Stimulated activated CD4-positive, alpha-beta T cell treated with anti-CD3 and anti-CD28 coated beads, TNF-alpha, amount 100 ng/mL, for 1 hour (primary cell): ENCODE results near the gene RAP1B.
"Not testable (repeated sequence)": the region's sequence is repeated elsewhere in the genome, so short reads cannot be mapped to it uniquely, and the experiment has no call there.

Experiments
- DNase-seq, 3 donors: peaks; one replicate each; pipeline ENCODE4 v3.0.0-alpha.2; 2020; ENCODE audit warnings: low read depth in 3 of 3, low spot score in 1 of 3

The RAP1B gene

DNA sequence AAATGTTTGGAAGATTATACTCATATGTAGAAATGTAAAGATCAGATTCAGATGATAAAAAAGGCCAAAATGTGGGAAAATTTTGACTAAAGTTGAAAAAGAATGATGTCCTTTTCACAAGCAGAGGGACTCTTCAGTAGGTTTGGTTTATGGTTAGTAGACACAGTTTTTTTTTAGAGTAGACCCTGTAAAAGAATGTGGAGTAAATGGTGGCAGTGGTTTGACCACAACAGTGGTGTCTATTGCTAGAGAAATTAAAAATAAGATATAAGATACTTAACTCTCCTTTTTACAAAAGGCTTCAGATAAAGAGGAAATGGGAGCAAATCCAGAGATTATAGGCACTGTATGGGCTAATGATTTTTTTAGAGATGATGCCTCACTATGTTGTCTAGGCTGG lies 21.8 kb downstream of the RAP1B start:
- no peak for DNase-seq

DNA sequence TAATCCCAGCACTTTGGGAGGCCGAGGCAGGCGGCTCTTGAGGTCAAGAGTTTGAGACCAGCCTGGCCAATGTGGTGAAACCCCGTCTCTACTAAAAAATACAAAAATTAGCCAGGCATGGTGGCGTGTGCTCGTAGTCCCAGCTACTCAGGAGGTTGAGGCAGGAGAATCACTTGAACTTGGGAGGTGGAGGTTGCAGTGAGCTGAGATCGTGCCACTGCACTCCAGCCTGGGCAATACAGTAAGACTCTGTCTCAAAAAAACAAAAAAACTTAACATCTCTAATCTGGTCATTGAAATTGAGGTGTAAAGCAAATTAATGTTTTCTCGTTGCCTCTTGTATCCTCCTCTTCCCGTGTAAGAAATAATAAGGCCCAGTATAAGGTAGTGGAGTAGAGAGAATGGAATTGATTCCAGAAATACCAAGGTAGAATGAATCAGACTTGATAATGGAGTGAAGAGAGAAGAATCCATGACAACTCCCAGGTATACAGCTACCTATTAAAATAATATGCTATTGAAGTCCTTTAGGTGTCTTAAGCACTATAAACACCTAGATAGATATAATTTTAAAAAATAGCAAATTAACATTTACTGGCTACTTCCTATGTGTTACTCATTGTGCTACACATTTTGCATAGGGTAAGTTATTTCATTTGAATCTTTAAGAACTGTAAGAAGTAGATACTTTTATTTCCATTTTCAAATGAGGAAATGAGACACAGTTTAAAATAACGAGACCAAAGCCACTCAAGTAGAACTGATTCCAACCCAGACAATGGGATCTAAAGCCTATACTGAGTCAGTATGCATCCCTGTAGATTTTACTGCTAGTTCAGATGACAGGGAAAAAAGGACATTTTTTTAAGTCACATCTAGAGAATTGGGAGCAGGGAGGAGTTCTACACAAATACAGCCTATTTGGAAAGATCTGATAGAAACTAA lies 23.2 kb downstream of the RAP1B start:
- DNase-seq = no peak

DNA sequence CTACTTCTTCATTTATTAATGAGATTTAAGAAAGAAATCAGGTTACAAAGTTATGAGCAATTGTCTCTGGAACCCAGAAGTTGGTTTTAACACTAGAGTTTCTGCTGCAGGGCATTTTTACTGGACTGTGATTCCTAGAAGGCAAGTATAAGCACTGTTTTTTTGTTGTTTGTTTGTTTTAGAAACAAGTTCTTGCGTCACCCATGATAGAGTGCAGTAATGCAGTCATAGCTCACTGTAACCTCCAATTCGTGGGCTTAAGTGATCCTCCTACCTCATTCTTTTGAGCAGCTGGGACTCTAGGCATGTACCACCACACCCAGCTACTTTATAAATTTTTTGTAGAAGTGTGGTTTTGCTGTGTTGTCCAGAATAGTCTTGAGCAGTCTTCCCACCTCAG lies 25.6 kb downstream of the RAP1B start:
- no peak for DNase-seq

DNA sequence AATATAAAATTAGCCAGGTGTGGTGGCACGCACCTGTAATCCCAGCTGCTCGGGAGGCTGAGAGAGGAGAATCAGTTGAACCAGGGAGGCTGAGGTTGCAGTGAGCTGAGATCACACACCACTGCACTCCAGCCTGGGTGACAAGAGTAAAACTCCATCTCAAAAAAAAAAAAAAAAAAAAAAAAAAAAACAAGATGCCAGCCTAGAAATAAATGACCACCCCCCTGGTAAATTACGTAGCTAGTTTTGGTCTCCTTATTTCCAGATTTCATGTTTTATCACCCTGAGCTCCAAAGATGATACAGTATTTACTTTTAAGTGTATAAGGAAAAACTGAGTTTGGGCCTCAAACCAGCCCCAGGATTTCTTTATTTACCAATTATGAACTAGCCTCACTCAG lies 26.7 kb downstream of the RAP1B start:
- DNase-seq = not testable (repeated sequence)

DNA sequence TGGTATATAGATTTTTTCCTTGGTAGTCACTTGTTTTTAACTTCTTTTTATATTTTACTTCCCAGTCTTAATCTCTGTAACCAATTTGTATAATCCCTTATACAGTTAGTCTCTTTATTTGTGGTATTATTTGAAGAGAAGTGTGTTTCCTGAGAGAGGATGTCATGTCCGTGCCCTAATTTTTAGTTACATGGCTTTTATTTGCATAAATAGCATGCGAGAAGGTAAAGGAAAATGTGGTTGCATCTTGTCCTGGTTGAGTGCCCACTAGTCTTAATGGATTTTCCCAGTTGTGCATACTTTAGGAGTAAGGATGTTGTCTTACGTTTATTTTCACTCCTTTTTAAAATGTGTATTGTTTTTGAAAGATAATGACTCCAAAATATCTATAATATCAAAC lies 27.5 kb downstream of the RAP1B start:
- no peak for DNase-seq

DNA sequence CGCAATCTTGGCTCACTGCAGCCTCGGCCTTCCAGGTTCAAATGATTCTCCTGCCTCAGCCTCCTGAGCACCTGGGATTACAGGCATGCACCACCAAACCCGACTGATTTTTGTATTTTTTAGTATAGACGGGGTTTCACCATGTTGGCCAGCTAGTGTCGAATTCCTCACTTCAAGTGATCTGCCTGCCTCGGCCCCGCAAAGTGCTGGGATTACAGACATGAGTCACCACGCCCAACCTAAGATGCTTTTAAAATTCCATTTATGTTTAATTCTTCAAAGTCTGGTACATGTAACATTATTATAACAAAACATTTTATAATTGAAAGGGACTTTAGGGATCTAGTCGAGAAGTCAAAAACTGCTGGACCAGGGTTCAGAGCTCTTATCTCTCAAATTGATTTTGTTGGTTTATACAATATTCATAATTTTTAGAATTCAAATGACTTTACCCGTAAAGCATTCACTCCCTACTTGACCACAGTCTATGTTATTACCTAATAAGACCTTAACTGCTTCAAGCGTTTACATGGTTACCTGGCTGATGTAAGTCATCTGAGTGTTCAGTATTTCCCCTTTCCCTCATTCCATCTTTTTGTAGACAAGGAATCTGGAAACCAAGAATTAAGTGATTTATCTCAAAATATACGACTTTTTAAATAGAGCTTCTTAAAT lies 28.2 kb downstream of the RAP1B start:
- DNase-seq = no peak

DNA sequence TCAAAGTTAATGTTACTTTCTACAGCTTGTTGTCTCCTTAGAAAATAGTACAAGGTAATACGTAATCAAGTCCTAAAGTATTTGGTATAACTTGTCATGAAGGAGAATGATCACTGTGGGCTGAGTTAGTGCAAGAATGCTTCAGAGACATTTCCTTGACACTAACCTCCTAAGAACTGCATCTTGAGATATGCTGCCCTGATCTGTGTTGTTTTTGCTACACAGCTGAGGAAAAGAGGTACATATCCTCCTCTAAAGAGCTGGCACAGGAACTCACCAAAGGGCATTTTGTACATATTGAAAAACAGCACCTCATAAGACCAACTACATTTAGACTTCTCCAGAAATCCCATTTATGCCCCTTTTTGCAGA lies 28.7 kb downstream of the RAP1B start:
- DNase-seq = no peak

DNA sequence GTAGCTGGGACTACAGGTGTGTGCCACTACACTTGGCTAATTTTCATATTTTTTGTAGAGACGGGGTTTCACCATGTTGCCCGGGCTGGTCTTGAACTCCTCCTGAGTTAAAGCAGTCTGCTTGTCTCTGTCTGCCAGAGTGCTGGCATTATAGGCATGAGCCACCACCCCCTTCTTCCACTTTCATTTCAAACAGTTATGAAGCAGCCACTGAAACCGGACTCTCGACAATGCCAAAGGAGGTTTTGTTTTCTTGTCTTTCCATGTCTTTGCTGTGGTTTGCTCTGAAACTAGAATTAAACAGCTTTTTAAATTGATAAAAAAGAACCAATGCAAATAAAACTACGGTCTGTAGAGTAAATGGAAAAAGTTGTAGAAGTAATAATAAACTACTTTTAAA lies 30.4 kb downstream of the RAP1B start:
- peak in 2 of 3 donors; percentile 5 to 7 for DNase-seq

DNA sequence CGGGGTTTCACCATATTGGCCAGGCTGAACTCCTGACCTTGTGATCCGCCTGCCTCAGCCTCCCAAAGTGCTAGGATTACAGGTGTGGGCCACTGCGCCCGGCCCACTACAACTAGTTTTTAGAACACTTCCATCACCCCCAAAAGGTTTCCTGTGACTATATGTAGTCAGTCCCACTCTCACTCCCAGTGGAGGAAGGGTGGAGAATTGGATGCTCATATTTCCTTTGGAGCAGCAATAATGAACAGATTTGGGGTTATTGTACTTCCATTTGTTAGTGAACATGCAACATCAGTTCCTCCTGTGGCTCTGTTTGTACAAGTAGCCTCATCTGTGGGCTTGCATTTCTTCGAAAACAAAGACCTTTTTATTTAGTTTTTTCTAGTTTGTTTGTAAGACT lies 35.8 kb downstream of the RAP1B start:
- DNase-seq = no peak

DNA sequence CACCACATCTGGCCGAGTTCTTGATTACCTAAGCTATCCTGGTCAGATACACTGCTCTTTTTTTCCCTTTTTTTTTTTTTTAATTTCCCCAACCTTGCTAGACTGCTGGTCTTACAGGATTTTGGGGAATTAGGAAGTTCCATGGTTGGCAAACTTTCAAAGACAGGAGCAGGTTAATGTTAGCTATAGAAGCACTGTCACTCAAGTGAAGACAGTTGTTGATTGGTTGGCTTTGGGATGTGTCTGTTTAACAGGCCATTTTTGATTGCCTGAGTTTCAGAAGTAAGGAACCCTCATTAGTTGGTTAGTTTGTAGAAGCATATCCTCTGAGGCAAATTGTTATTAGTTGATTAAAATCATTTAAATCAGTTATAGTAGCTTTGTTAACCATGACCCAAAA lies 36.8 kb downstream of the RAP1B start:
- no peak for DNase-seq

DNA sequence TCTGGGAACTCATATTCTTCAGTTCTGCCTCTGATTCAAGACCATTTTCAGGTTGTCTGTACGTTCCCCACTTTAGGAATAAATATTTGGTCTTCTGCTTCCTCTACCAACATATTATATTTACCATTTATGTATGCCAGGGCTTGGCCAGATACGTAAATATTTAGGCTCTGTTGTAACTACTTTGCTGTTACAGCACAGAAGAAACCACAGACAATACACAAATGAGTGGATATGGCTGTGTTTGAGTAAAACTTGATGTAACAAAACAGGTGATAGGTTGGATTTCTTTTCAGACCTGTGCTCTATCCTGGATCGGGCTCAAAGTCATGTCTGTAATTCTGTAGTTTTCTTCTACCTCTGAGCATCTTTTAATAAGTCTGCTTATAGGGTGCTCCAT lies 37.5 kb downstream of the RAP1B start:
- no peak for DNase-seq

DNA sequence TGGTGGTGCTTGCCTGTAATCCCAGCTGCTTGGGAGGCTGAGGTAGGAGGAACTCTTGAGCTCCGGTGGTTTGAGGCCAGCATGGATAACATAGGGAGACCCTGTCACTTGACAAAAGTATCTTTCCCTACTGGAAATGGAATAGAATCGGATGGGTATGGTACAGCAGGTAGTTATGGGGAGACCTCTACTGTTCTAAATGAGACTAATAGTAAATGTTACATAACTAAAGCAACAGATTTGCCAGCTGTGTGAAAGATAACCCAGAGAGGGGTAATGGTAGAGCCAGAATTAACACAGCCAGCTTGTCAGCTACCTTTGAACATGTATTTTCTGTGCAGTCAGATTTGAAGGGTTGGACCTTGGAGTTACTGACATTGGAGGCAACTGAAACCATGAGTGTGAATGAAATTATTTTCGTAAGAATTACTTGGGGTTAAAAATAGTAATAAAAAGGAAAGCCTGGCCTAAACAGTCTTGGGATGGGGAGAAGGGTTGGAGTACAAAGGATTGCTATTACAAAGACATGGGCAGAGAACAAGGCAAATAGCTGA lies 54.4 kb downstream of the RAP1B start:
- no peak for DNase-seq

DNA sequence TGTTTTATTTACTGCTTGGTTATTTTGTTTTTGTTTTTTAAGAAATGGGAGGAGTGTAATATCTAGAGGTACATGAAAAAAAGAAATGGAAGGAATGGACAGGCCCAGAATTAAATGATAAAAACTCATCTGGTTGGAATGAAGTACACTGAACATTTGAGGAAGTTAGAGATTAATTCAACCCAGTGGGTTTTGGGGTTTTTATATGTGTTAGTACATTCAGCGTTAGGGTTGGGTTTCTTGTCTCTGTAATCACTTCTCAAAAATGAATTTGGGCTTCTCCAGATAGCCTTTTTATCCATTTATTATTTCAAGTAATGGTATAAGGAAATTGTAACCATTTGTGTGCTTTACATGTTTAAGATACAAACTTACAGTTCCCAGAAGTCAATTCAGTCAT lies 56.6 kb downstream of the RAP1B start:
- no peak for DNase-seq

DNA sequence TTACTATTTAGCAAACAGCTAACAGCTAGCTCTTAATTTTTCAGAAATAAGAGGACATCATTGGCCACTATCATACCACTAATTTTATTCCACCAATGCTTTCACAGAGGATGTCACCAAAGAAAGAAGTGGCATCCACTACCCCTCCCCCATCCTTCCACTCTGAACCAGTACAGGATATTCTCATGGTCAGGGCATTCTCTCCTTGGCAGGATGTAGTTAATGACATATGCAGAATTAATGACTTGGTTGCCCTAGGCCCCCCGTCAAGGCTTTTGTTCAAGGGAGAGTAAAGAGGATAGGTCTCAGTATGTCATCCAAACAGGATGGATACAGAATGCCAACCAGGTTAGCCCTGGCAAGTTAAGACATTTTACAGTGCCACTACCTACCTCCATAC lies 57.2 kb downstream of the RAP1B start:
- DNase-seq = no peak

DNA sequence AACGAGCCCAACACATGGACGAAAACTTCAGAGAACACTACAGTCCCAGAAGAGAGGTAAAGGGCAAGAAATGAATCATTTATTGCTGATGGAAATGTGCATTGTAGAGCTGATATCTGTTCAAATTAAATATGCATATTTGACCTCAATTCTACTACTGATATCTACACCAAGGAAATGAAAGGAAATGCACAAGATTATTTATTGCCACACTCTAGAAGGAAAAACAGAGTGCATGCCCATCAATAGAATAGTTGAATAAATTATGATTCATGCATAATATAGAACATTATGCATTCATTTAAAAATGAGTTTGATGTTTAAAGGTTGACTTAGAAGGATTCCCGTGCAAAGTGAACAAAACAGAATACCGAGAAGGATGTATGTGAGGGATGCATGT lies 60.5 kb downstream of the RAP1B start:
- no peak for DNase-seq

DNA sequence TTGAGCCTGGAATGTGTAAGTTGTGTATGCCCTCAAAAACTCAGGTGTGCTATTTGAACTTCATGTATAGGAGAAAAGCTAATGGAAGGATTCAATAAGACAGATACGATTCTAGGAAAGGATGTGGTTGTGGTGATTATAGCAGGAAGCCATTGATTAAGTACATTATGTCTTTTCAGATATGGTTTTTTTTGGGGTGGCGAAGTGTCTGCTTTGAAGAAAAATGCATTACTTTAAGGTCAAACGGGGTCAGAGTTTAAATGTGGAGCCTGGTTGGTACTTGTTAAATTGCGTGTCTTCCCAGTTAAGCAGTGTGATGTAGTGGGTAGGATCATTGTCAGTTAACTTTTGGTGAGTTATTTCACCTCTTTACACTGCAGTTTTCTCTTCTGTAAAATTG lies 63.1 kb downstream of the RAP1B start:
- no peak for DNase-seq

DNA sequence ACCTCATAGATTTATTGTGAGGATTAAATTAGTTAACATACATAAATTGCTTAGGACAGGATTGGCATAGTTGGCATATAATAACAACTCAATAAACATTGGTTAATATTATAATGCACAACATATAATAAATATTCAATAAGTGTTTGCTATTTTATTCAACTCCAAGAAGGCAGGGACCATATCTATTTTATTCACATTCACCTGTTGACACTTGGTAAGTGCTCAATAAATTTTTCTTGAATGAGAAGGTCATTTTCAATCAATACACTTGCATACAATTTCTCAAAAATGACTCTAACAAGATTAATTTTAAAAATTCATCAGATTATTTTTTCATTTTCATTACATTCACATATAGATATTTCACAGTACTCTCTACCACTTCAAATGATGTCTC lies 63.7 kb downstream of the RAP1B start:
- DNase-seq = no peak

DNA sequence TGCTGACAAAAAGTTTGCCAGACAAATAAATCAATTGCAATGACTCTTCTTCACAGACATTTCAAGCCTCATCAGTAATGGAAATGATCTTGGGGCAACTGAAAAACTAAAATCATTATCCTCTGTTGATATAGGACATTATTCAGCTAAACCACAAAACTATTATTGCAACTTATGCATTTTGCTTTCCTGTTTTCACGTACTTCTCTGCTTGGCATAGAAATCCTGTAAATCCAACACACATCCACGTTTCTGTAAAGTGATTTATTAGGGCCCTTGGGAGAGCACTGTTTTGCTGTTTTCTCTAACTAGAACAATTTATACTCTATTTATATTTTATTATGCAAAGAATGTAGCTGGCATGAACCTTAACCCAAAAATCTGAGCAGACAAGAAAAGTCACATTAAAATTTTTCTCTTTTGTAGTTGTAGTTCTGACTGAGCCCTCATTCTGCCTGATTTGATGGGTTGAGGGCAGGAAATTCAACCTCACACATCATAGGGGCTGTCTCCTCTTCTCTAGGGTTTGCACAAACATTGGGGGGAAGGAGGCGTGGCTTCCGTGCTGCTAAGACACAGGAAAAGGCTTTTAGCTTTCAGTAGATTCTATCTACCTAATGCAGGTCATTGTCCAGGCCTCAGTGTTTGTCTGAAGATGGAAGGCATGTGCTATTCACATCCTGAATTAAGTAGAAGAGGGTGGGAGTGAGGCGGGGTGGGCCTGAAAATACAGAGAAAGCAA lies 64.6 kb downstream of the RAP1B start:
- peak in 2 of 3 donors; percentile 22 to 36 for DNase-seq

DNA sequence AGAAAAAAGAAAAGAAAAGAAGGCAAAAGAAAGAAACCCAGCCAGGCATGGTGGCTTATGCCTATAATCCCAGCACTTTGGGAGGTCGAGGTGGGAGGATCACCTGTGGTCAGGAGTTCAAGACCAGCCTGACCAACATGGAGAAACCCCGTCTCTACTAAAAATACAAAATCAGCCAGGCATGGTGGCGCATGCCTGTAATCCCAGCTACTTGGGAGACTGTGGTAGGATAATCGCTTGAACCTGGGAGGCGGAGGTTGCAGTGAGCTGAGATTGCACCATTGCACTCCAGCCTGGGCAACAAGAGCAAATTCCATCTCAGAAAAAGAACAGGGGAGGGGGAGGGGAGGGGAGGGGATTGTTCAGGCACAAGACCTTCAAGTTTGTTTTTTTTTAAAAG lies 66.2 kb downstream of the RAP1B start:
- DNase-seq = not testable (repeated sequence)

DNA sequence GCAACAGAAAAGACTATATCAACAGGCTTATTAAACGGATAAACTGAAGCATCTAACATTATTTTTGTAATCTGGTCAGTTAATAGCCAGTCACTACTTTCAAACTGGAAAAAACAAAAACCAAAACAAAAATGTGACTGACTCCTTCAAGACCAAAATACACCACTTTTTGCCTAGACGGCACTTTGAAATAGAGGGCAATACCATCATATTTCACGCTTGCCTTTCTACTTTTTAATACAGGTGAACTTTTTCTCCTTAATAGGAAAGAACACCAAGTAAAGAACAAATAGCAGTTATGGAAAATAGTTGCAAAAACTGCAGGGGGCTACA lies 75.5 kb downstream of the RAP1B start:
- DNase-seq = no peak

DNA sequence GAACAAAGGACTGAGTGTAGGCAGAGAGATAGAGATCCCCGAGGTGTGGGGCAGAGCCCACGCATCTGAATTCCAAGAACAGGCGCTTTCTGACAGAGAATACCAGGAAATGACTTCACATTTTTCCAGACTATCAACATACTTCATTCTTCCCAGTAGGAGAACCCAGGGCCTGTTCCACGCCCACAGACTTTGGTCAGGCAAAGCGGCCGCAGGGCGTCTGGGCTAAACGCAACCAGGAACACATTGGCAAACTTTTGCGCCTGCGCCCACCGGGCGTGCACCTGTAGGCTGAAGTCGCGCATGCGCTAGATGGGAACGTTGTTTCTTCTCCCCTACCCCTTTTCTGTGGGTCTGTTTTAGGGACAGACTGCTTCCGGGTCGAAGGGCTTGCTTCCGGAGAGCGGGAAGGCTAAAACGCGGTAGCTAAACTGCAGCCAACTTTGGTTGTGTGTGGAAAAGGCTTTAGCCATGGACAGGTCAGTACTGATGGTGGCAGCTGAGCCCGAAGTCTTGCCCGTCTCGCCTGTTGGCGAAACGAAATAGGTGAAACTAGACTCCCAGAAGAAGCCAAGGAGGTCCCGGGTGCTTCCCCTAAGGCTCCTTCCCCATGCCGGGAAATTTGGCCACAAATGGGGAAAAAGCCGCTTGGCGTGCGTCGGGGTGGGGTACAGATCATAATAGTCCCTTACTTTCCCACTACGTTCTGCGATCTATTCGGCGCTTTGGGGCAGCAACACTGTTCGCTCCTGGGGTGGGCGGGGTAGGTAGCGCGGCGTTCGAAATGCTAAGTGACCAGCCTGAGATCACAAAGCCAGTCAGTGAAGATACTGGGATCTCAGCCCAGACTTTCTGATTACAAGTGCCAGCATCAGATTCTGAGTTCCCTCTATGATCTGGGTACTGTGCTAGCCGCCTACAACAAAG lies 76.2 kb downstream of the RAP1B start, which contains the start of gene NUP107:
Gene NUP107, plus strand, starts transcription at position 384 of the 927 bp plus-strand sequence. Its CDS starts 88 bp downstream, at position 472.
- peak; percentile 94 to 95 (median 95) for DNase-seq
